Calu3 (cell line): ENCODE data around the gene ST6GAL1. TPM values are rescaled to one million over a fixed set of nuclear protein-coding genes. Genes with fewer than 3 reads are reported as not detected.

Source experiments
- BruUV-seq: library from RNA; stranded (reverse); fragments of 400-500 nt; replicated peaks from 2 replicates; lab custom pipeline; 2021; lab: Mats Ljungman, UMichigan
- CTCF ChIA-PET: fragments of 300-600 bp; sonication (Branson Sonifier 250); formaldehyde crosslinking; loops from one replicate; lab custom pipeline; 2022; ENCODE audit warnings: antibody characterized with exemption; lab: Charles Lee
- DNase-seq: peaks from one replicate; pipeline ENCODE4 v3.0.0; 2022
- H3K27ac Mint-ChIP-seq: one replicate; pipeline ENCODE4 v1.8.0; 2022; ENCODE audit warnings: mixed read lengths; ENCODE audit not compliant: unreplicated experiment
- H3K27me3 Mint-ChIP-seq: one replicate; pipeline ENCODE4 v1.8.0; 2022; ENCODE audit warnings: mixed read lengths; ENCODE audit not compliant: unreplicated experiment
- H3K36me3 Mint-ChIP-seq: one replicate; pipeline ENCODE4 v1.8.0; 2022; ENCODE audit warnings: mild to moderate bottlenecking, moderate library complexity, mixed read lengths; ENCODE audit not compliant: insufficient read depth, unreplicated experiment
- H3K4me1 Mint-ChIP-seq: one replicate; pipeline ENCODE4 v1.8.0; 2022; ENCODE audit warnings: mild to moderate bottlenecking, low read depth, mixed read lengths; ENCODE audit not compliant: unreplicated experiment
- H3K4me3 Mint-ChIP-seq: one replicate; pipeline ENCODE4 v1.8.0; 2022; ENCODE audit warnings: mild to moderate bottlenecking, low read depth, moderate library complexity, mixed read lengths; ENCODE audit not compliant: unreplicated experiment
- H3K9me3 Mint-ChIP-seq: one replicate; pipeline ENCODE4 v1.8.0; 2022; ENCODE audit warnings: low read depth, mixed read lengths; ENCODE audit not compliant: unreplicated experiment
- CTCF ChIP-seq: fragments of 200-600 bp; IDR thresholded peaks from one replicate; pipeline ENCODE4 v1.8.0; 2022; ENCODE audit warnings: antibody characterized with exemption; ENCODE audit not compliant: unreplicated experiment
- intact Hi-C: fragments of 100-400 bp; cut with micrococcal nuclease; formaldehyde crosslinking; loops from one replicate; pipeline ENCODE4 v1.10.0; 2022; ENCODE audit not compliant: unreplicated experiment
- total RNA-seq: library from RNA; stranded (reverse); gene quantifications from 2 replicates; pipeline ENCODE4 v1.2.3, GENCODE V29; 2022

The ST6GAL1 gene
- total RNA-seq, 1 experiment from 2014 or later: 20.4 TPM

DNA sequence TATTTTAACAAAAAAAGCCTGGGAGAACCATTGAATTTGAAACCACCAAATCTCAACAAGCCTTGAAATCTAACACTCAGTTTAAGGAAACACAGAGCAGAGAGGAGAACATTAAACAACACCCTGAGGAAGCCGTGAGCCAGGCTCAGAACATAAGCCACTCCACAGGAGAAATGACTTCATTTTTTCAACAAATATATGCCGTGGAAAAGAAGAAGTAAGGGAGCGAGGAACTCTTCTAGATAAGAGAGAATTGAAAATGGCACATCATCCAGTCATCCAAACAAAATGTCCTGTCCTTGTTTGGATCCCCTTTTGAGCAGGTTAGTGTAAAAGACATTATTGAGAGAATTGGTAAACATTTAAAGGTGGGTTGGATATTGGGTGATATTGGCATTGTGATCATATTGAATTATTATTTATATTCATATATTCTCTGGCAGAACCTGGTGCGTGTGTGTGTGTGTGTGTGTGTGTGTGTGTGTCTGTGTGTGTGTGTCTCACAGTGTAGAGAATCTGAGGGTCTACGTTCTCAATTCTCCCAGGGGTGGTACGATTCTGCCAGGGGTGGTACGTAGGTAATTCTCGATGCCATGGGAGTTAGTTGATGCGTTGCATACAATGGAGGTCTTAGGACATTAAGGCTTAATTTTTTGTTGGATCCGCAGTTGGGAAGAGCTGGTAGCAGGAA, 94.4 kb downstream of the ST6GAL1 start:
- TF ChIP-seq CTCF: no peak
- H3K9me3 Mint-ChIP-seq: no peaks in the 10 kb centered on the region
- intact Hi-C loops: no loop called here
- H3K27ac Mint-ChIP-seq: no peak overlapping the region
- no peaks in the 10 kb centered on the region for H3K4me1 Mint-ChIP-seq
- H3K4me3 Mint-ChIP-seq: no peak overlapping the region
- DNase-seq: no peak
- no peaks in the 10 kb centered on the region for H3K27me3 Mint-ChIP-seq
- CTCF ChIA-PET: no interaction called here
- BruUV-seq: no TSS peak
- no peaks in the 10 kb centered on the region for H3K36me3 Mint-ChIP-seq

DNA sequence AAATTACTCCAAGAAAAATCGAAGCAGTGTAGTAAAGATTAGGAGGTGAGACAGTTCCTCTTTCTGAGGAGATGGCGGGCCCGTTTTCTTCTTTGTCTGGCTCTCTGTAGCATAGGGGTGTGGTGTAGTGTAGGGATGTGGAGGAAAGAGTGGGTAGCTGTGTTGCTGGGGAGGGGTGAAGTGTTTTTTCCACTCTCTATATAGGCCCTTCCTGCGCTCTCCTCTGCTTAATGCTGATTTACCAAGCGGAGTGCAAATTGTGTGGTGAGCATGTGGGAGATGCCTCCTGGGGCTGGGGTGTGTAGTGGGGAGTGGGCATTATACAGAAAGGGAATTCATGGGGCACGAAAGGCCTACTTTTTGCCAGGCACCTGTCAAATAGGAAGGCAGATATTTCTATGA, 94.9 kb downstream of the ST6GAL1 start:
- intact Hi-C loops: no loop called here
- no peak for DNase-seq
- CTCF ChIA-PET: no interaction called here
- H3K9me3 Mint-ChIP-seq: no peaks in the 10 kb centered on the region
- no peaks in the 10 kb centered on the region for H3K4me1 Mint-ChIP-seq
- no peak overlapping the region for H3K27ac Mint-ChIP-seq
- TF ChIP-seq CTCF: no peak
- H3K36me3 Mint-ChIP-seq: no peaks in the 10 kb centered on the region
- no peak overlapping the region for H3K4me3 Mint-ChIP-seq
- no peaks in the 10 kb centered on the region for H3K27me3 Mint-ChIP-seq
- BruUV-seq: no TSS peak

GRCh38 chr3:187025656-187026316, 95.5 kb downstream of the ST6GAL1 start:
- TF ChIP-seq CTCF: no peak
- Mint-ChIP-seq H3K27me3 (no peaks in the 10 kb centered on the region), H3K4me1 (no peaks in the 10 kb centered on the region), H3K4me3 (no peak overlapping the region), H3K36me3 (no peaks in the 10 kb centered on the region), H3K9me3 (no peaks in the 10 kb centered on the region), H3K27ac (no peak overlapping the region)
- no TSS peak for BruUV-seq
- no peak for DNase-seq
- CTCF ChIA-PET: no interaction called here
- intact Hi-C loops: no loop called here

DNA sequence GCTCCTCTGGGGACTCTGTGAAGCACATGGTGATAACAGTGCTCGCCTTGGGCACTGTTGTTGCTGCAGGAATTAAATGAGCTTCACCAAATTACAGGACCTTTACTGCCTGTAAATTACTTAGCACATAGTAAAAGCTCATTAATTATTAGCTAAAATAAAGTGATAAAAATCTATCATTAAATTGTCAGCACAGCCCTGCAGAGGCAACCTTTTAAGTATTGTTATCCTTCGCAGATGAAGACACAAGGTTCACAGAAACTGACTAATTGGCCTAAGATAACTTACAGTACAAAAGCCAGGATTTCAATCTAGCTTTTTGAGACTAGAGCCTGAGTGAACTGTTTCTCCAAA, 96.0 kb downstream of the ST6GAL1 start:
- DNase-seq: no peak
- BruUV-seq: no TSS peak
- CTCF ChIA-PET: interaction anchor here (0.6 kb wide), 1 partner anchor 25 kb away, joined by 3 read pairs; no protein-coding TSS in a partner anchor
- H3K27me3 Mint-ChIP-seq: no peaks in the 10 kb centered on the region
- H3K9me3 Mint-ChIP-seq: no peaks in the 10 kb centered on the region
- TF ChIP-seq CTCF: no peak
- H3K4me3 Mint-ChIP-seq: no peak overlapping the region
- intact Hi-C loops: no loop called here
- no peaks in the 10 kb centered on the region for H3K36me3 Mint-ChIP-seq
- no peaks in the 10 kb centered on the region for H3K4me1 Mint-ChIP-seq
- no peak overlapping the region for H3K27ac Mint-ChIP-seq
